HG03342 (cell line): ENCODE data around the gene HYAL2.

Source experiments
- ATAC-seq: cut with Tn5 transposase; IDR thresholded peaks from one replicate; pipeline ENCODE4 v1.9.1; 2021; ENCODE audit warnings: mild to moderate bottlenecking, moderate library complexity; ENCODE audit not compliant: unreplicated experiment

The HYAL2 gene, protein sequence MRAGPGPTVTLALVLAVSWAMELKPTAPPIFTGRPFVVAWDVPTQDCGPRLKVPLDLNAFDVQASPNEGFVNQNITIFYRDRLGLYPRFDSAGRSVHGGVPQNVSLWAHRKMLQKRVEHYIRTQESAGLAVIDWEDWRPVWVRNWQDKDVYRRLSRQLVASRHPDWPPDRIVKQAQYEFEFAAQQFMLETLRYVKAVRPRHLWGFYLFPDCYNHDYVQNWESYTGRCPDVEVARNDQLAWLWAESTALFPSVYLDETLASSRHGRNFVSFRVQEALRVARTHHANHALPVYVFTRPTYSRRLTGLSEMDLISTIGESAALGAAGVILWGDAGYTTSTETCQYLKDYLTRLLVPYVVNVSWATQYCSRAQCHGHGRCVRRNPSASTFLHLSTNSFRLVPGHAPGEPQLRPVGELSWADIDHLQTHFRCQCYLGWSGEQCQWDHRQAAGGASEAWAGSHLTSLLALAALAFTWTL

GRCh38 chr3:50322386-50323091 lies at the start of gene HYAL2:
Gene HYAL2 (minus strand): TSS chr3:50322745. CDS start chr3:50320489, 2,256 bp downstream.
- no peak for ATAC-seq

GRCh38 chr3:50371133-50371685 lies 48.7 kb upstream of the HYAL2 start:
- ATAC-seq: no peak

- no peak for ATAC-seq
Observed at GRCh38 chr3:50370594-50370993, 48.0 kb upstream of the HYAL2 start.

DNA sequence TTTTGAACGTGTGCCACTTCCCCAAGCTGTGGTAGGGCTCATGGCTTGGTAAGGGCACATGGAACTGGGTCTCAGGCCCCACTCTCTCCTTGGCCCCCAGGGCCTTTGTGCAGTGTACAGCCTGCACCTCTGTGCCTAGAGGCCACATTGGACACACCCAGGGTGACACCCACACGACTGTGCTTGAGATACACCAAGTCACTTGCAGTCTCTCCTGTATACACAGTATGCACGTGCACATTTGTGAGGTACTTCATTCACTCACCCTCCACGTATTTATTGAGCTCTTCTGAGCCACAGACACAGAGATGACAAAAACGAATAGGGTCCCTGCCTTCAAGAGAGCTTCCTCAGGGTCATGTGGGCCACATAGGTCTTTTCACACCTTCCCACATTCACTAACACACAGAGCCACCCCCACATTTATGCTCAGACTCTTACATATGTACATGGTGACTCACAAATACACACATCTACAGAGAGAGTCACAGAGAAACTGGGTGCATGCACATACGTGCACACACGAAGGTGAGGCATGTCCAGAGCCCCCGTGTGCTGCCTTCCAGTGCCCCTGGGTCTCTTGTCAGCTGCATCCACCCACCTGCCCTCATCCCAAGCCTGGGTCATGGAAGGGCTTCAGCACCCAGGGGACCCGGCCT lies 46.6 kb upstream of the HYAL2 start:
- no peak for ATAC-seq

- no peak for ATAC-seq
Observed at GRCh38 chr3:50365842-50366220, 43.3 kb upstream of the HYAL2 start.

DNA sequence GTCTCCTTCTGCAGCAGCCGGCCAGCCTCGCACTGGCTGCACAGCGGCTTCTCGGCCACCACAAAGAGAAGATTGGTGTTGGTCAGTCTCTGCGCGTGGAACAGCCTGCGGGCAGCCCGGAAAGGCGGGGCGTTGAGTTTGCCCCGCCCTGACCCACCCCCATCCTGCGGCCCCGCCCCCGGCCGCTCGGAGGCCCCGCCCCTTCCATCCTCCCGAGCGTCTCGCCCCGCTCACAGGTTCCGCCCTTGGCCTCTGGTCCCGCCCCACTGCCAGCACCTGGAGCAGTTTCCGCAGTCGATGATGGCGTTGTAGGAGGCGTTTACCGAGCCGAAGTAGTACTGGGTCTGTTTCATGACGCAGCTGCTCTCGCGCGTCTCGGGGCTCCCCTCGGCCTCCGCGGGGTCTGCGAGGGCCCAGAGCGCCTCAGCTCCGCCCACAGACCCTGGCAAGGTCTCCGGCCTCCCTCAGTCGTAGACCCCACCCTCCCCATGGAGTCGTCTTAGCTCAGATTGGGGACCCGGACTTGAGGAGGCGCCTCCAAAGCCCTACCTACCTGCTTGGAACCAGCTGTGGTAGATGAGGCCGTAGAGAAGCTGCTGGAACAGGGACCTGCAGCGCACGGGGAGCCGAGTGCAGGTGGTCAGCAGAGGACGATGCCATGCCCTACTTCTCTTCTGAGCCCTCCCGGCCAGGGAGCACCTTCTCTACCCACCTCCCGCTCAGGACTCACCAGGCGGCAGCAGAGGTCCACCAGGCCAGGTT lies 42.7 kb upstream of the HYAL2 start:
- ATAC-seq: peak; percentile 89

DNA sequence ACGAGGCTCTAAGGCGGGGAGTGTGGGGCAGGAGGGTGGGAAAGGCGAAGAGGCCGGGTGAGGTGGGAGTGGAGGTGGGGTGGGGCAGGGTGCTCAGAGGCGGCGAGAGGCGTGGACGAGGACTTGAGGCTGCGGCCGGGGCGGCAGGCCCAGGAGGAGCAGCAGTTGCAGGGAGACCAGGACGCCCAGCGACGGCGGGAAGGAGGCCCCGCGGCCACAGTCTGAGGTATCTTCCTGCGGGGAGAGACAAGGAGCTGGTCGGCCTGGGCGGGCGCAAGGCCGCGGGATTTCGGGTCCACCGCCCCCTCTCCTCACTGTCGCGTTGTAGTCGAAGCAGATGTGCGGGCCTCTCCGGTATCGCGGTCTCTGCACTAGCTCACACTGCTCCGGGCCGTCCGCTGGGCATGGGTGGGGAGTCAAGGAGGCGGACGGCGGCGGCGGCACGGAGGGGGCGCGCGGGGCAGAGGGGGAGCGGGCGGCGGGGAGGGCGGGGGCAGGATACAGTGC lies 42.1 kb upstream of the HYAL2 start:
- ATAC-seq: peak; percentile 4

DNA sequence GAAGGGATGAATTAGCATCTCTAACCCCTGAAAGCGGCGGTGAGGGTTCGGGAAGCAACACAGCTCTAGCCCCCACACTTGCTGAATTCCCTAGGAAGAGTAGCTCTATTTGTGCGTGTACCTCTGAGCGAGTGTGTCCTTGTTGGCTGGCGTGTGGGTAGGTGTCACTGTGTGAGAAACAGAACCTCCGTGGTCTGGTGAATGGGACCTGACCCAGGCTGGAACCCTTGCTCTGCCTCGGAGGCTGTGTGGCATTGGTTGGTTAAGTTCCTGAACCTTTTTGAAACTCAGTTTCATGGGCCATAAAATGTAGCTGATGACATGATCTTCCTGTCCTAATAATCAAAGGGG lies 37.2 kb upstream of the HYAL2 start:
- no peak for ATAC-seq

DNA sequence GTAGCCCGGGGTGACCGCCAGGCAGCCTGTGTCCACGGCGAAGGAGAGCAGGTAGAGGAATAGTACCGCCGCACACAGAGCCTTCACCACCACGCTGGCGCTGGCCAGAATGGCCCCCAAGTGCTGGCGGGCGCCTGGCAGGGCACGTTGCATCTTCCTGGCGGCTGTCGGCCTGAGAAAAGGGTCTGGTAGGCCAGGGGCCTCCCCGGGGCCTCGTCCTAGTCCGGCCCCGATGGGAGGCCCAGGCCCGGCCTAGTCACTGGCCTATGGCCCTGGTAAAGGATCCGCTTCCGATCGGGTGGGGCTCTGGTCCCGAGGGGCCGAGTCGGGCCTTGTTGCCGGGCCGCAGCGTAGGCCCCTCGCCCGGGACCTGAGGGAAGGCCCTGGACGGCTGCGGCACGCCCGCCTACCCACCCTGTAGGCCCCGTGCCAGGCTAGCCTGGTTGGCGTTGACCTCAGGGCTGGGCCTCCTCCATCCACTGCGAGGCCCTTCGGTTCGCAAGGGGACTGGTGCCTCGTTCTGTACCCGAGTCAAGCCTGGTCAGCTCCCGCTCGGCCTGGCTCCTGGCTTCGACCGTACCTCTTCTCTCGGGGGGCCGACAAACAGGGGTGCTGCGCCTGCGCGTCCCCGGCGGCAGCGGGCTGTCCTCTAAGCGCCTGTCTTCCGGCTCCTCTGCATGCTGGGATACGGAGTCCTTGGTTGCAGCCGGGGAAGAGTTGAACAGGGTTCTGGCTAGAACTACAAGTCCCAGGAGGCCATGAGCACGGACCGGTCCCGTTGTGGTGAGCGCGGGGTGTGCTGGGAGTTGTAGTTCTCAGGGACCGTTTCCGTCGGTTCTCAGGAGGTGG lies 36.6 kb upstream of the HYAL2 start, which contains the start of gene TMEM115:
Gene TMEM115, minus strand, starts transcription at position 611 of the 849 bp plus-strand sequence. Its CDS starts 458 bp downstream, at position 153.
- ATAC-seq: peak; percentile 99

DNA sequence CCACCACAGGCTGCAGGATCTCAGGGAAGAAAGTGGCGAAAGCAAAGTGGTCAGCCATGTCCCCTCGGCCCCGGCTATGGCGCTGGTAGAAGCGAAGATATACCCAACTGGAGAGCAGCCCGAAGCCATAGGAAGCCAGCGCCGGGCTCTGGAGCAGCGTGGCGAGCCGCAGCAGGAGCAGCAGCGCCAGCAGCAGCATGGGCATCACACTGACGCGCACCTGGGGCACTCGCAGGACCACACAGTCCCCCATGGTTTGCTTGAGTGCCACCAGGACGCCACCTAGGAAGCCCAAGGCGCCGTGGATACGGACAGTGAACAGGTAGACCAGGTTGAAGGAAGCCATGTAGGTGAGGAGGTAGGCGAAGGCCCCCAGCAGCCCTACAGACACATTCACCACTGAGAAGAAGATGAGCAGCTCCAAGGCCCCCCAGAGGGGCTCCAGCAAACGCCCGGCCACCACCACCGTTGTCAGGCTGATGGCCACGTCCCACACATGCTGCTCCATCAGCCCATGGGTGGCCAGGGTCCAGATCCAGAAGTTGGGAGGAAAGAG lies 35.9 kb upstream of the HYAL2 start:
- no peak for ATAC-seq

DNA sequence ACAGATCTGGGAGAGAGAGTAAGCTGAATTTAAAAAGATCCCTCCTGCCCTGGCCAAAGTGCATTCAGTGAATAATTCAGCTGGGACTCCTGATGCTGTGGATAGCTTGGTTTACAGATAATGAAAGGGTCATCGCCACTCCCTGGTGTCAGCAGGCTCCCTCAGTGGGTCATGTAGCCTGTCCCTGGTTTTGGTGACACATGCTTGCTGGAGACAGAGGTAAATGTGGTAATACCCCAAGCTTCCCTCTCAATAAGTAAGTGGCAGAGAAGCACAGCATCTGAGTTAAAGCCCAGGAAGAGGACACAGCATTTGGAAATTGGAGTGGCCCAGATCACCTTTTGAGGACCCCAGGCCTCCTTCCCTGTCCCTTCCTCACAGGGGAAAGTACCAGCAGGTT lies 34.9 kb upstream of the HYAL2 start:
- ATAC-seq: no peak

GRCh38 chr3:50356553-50356952 lies 34.0 kb upstream of the HYAL2 start:
- no peak for ATAC-seq

- no peak for ATAC-seq
Observed at GRCh38 chr3:50355829-50356552, 33.4 kb upstream of the HYAL2 start.

DNA sequence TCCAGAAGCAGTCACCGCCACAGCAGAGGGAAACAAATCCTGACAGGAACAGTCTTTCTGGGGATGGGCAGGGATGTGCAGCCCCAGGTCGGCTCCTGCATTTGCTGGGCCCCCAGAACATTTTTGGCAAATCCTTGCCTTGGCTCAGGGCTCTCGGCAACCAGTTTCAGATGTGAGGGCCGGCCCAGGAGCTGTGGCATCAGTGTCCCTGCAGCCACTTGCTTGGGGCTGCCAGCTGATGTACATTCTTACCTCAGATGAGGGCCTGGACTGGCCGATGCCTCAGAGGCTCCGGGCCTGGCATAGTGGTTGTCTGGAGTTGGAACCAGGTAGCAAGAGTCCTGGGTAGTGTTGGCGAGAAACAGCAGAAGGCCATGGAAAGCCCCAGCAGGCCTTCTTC lies 32.3 kb upstream of the HYAL2 start:
- ATAC-seq: no peak

- ATAC-seq: no peak
Observed at GRCh38 chr3:50354186-50354764, 31.7 kb upstream of the HYAL2 start.

GRCh38 chr3:50353245-50354004 lies 30.9 kb upstream of the HYAL2 start:
- ATAC-seq: no peak

DNA sequence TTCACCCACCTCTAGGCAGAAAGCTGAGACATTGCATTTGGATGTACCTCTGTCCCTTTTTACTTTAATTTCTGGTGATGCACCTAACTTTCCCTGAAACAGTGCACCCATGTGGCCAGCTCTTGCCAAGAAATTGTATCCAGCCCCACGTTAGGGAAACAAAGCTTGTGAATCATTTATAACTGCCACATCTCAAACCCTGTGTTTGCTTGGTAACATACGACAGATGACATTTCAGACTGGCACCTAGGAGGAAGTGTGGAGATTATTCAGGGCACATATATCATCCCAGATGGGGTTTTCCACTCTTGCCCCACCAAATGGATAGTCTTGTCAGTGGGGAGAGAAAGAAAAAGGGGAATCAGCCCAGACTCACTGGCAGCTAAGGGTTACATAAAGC lies 30.2 kb upstream of the HYAL2 start:
- ATAC-seq: no peak
